HG02763 (cell line): ENCODE measurements around the gene PTPRK.

Experiments used
- ATAC-seq: cut with Tn5 transposase; IDR thresholded peaks from one replicate; pipeline ENCODE4 v1.9.1; 2021; ENCODE audit warnings: mild to moderate bottlenecking, moderate library complexity; ENCODE audit not compliant: unreplicated experiment

PTPRK gene

DNA sequence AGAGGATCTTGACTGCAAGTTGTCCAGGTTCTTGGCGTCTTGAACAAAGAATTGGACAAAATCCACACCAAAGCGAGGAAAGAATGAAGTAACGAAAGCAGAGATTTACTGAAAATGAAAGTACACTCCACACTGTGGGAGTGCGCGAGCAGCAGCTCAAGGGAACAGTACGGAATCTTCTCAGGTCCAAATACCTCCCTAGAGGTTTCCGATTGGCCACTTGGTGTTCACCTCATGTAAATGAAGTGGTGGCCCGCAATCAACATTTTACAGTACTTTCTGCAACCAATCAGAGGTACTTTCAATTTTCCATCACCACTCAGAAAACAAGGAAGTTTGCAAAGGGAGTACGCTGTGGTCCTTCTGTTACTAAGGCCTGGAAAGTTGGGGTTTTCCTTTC, 122.4 kb downstream of the PTPRK start:
- no peak for ATAC-seq

- ATAC-seq, result no peak
These were observed 124.8 kb downstream of the PTPRK start for GRCh38 chr6:128395596-128395995.

- no peak for ATAC-seq
These were observed 125.2 kb downstream of the PTPRK start for GRCh38 chr6:128395188-128395587.

GRCh38 chr6:128394167-128394566, 126.2 kb downstream of the PTPRK start:
- ATAC-seq, result no peak

DNA sequence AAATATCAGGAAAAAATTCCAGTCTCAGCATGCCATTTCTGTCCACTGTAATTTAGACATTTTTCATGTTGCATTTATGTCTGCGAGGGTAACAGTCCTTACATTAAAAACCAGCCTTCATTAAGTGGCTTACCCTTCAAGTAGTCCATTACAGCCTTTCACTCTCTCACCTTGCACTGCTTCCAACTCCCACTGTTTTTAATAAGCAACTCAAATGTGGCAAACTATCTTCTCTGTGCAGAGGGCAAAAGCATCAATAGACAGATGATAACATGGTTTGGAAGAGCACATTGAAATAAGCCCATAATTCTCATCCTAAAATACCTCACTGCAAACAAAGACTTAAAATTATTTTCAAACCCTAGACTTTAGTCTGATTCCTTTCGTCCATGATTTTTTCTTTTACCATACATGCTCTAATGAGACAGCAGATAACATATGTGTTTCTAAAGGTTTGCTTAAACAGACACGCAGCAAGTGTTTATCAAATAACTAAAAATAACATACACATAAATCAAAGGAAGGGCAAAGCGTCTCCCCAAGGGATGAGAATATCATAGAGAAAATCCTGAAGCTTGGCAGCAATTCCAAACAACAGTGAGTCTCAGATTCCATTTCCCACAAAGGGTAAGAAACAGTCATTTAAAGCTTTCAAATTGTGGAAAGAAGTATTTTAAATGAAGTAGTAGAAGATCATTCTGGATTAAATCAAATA, 130.4 kb downstream of the PTPRK start:
- no peak for ATAC-seq

DNA sequence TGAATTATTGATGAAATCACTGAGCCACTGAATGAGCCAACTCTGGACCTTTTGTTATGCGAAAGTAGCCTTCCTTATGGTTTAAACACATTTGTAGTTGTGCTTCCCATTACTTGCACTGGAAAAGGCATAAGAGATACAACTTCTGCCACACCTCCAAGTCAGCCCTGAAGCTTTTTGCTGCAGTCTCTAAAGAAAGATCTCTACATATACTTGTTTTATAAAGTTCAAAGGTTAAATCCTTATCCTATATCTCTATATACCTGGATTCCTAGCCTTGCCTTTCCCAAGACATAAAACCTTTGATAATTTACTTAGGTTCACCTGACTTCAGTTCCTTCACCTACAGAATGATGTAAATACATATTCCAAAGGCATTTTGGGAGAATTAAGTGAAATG, 132.0 kb downstream of the PTPRK start:
- no peak for ATAC-seq

- no peak for ATAC-seq
These were observed 139.5 kb downstream of the PTPRK start for GRCh38 chr6:128380891-128381290.

GRCh38 chr6:128379577-128379976, 140.8 kb downstream of the PTPRK start:
- no peak for ATAC-seq

- ATAC-seq, result no peak
These were observed 143.4 kb downstream of the PTPRK start for GRCh38 chr6:128376952-128377503.

DNA sequence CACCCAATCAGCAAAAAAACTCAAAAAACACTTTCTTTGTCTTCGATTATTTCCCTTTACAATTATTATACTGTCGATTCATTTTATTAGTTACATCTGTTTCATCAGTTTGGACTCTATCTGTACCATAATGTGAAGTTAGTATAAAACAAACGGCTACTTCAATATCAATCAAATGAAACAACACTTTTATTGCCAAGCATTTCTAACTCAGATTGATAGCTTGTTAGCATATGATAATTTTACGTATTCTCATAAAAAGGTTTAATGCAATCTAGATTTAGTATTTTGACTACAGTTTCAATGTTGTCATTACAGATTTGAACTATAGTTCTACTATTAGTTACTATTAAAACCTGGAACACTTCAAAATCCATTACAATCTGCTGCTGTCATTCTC, 149.3 kb downstream of the PTPRK start:
- ATAC-seq, result no peak

GRCh38 chr6:128370072-128370471, 150.3 kb downstream of the PTPRK start:
- ATAC-seq, result no peak

DNA sequence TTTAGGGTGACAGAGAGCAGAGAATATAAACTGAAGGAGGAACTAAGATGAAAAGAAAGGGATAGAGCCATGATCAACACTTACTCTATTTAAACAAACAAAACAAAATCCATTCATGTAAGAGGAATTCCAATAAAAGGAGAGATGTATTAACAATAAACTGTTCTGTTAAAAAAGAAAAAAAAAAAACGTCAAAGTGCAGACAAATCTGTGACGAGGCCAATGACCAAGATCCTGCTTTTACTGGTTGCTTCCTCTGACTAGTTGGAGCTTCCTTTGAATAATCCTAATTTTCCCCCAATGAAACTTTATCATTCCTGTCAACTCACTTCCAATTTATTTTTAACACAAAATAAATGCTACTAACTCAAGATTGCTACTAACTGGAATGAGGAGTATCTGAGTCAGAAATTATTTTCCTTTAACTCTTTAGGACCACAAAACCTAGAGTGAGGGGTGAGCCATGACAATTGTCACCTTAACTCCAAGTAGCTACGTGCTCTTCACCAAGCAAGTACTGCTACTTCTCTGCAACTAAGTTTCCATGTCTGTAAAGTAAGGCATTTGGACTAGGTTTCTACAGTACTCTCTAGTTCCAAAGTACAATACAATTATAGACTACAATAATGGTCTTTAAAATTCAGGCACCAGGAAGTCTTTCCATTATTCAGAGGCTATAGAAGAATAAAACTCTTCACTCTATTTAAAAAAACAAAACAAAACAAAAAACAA, 152.0 kb downstream of the PTPRK start:
- no peak for ATAC-seq

GRCh38 chr6:128367437-128367836, 153.0 kb downstream of the PTPRK start:
- no peak for ATAC-seq

- no peak for ATAC-seq
These were observed 154.8 kb downstream of the PTPRK start for GRCh38 chr6:128365520-128366160.

DNA sequence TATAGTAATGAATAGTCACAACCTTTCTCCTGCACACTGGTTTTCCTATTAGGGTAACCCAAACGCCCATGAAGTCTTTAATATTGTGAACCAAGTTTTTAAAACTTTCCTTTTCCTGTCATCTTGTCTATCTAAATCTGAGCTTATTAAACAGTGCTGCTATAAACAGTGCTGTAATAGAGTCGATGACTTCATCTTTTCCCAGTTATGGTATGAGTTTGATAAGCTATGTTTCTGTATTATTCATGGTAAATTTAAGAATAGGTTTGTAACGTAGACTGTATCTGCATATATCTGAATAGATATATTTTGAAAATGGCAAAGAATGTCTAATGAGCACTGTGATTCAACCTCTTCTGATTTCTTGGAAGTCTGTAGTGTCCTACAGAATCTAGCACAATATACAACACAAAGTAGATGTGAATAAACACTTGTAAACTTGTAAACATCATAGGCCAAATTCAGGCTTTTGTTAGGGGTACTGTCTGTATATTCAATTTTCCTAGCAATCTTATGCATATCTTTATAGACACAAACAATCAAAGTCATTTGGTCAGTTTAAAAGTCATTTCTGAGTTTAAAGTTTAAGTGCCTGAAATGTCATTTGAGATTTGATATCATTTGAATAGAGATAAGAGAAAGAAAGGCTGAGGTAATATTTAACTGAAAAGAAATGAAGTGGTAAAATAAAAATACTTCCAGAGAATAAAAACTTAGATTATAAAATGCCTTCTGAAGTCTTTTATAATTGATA, 155.5 kb downstream of the PTPRK start:
- ATAC-seq, result no peak

GRCh38 chr6:128363020-128363813, 157.2 kb downstream of the PTPRK start:
- ATAC-seq, result no peak

GRCh38 chr6:128361378-128361777, 159.0 kb downstream of the PTPRK start:
- no peak for ATAC-seq

GRCh38 chr6:128358244-128358776, 162.1 kb downstream of the PTPRK start:
- no peak for ATAC-seq

- ATAC-seq, result no peak
These were observed 162.8 kb downstream of the PTPRK start for GRCh38 chr6:128357392-128358130.
